IMR-90 (cell line): ENCODE data around the gene COL5A1.

Source experiments
- MXI1 ChIP-seq: IDR thresholded peaks from 2 replicates; pipeline ENCODE4 v1.6.1; 2012; ENCODE audit warnings: low read depth, mild to moderate bottlenecking, low read length, moderate library complexity, borderline replicate concordance
- NFE2L2 ChIP-seq: fragments of 150-350 bp; IDR thresholded peaks from 2 replicates; pipeline ENCODE4 v1.6.1; 2016; ENCODE audit warnings: low read depth, mild to moderate bottlenecking, low read length
- POLR2A ChIP-seq: IDR thresholded peaks from 2 replicates; pipeline ENCODE4 v1.6.1; 2012; ENCODE audit warnings: mild to moderate bottlenecking, low read depth, low read length
- RCOR1 ChIP-seq: IDR thresholded peaks from 2 replicates; pipeline ENCODE4 v1.6.1; 2012; ENCODE audit warnings: mild to moderate bottlenecking, low read length, improper control_type of control experiment; ENCODE audit not compliant: insufficient replicate concordance
- TF ChIP-seq, protein P1 (sequence below): conservative IDR thresholded peaks from 2 replicates; pipeline ENCODE4 v1.5.1; 2012; ENCODE audit warnings: mild to moderate bottlenecking, low read depth, low read length, improper control_type of control experiment
- TF ChIP-seq, protein P2 (sequence below): fragments of 150-350 bp; IDR thresholded peaks from 2 replicates; pipeline ENCODE4 v1.6.1; 2017; ENCODE audit warnings: mild to moderate bottlenecking, antibody characterized with exemption, low read length, low read depth

DNA sequence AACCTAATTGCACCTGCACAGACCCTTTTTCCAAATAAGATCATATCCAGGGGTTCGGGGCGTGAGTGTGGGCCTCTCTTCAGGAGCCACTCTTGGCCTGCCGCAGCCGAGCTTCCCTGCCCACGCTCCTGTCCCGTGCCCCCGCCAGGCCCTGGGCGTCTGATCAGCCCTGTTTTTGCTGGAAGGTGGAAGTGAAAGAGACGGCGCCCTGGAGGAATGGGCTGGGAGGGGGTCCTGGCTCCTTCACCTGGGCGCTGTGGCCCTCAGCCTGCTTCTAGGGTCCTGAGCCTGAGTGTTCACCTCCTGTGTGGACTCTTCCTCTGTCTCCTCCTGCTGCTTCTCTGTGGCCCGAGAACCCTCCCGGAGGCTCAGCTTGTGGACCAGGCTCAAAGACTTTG lies 11.2 kb upstream of the COL5A1 start:
- TF ChIP-seq, protein P1, sequence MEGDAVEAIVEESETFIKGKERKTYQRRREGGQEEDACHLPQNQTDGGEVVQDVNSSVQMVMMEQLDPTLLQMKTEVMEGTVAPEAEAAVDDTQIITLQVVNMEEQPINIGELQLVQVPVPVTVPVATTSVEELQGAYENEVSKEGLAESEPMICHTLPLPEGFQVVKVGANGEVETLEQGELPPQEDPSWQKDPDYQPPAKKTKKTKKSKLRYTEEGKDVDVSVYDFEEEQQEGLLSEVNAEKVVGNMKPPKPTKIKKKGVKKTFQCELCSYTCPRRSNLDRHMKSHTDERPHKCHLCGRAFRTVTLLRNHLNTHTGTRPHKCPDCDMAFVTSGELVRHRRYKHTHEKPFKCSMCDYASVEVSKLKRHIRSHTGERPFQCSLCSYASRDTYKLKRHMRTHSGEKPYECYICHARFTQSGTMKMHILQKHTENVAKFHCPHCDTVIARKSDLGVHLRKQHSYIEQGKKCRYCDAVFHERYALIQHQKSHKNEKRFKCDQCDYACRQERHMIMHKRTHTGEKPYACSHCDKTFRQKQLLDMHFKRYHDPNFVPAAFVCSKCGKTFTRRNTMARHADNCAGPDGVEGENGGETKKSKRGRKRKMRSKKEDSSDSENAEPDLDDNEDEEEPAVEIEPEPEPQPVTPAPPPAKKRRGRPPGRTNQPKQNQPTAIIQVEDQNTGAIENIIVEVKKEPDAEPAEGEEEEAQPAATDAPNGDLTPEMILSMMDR = no peak
- TF ChIP-seq MXI1 = no peak
- TF ChIP-seq RCOR1 = no peak
- no peak for TF ChIP-seq NFE2L2
- no peak for TF ChIP-seq POLR2A
- TF ChIP-seq, protein P2, sequence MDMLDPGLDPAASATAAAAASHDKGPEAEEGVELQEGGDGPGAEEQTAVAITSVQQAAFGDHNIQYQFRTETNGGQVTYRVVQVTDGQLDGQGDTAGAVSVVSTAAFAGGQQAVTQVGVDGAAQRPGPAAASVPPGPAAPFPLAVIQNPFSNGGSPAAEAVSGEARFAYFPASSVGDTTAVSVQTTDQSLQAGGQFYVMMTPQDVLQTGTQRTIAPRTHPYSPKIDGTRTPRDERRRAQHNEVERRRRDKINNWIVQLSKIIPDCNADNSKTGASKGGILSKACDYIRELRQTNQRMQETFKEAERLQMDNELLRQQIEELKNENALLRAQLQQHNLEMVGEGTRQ = no peak
